ENCODE measurements around the gene PLEKHG3.

DNA sequence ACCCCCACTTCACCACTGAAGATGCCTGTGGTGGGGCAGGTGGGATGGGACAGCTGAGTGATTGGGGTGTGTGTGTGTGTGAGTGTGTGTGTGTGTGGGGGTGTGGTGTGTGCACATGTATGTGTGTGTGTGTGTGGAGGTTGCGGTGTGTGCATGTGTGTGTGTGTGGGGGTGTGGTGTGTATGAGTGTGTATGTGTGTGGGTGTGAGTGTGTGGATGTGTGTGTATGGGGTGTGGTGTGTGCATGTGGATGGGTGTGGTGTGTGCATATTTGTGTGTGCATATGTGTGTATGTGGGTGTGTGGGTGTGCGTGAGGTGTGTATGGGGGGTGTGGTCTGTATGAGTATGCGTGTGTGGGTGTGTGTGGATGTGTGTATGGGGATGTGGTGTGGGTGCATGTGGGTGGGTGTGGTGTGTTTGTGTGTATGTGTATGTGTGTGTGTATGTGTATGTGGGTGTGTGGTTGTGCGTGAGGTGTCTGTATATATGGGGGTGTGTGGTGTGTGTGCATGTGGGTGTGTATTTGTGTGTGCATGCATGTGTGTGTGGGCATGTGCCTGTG, 61.6 kb downstream of the PLEKHG3 start:
- TF ChIP-seq, protein P1, sequence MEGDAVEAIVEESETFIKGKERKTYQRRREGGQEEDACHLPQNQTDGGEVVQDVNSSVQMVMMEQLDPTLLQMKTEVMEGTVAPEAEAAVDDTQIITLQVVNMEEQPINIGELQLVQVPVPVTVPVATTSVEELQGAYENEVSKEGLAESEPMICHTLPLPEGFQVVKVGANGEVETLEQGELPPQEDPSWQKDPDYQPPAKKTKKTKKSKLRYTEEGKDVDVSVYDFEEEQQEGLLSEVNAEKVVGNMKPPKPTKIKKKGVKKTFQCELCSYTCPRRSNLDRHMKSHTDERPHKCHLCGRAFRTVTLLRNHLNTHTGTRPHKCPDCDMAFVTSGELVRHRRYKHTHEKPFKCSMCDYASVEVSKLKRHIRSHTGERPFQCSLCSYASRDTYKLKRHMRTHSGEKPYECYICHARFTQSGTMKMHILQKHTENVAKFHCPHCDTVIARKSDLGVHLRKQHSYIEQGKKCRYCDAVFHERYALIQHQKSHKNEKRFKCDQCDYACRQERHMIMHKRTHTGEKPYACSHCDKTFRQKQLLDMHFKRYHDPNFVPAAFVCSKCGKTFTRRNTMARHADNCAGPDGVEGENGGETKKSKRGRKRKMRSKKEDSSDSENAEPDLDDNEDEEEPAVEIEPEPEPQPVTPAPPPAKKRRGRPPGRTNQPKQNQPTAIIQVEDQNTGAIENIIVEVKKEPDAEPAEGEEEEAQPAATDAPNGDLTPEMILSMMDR (conservative IDR thresholded peaks at IDR 0.05 in 1 of 2, IDR thresholded peaks at IDR 0.05 in 1 of 2; ENCODE audit: extremely low read depth in 1 of 2, insufficient read depth in 1 of 2, low read depth in 1 of 2, low read length in 2 of 2) = no peak
- TF ChIP-seq EZH2 (IDR thresholded peaks at IDR 0.05; ENCODE audit: borderline replicate concordance, low read length) = no peak
